DOHH2 (cell line): ENCODE measurements around the gene EXD3.

Experiments used
- H3F3A ChIP-seq: fragments of 200-600 bp; sonication (generic), shearing (Covaris generic); 2 replicates; pipeline ENCODE4 v1.6.0; 2016; ENCODE audit warnings: antibody characterized with exemption, mild to moderate bottlenecking; ENCODE audit not compliant: control insufficient read depth, insufficient read depth
- H3K27ac ChIP-seq: fragments of 200-600 bp; sonication (generic); 2 replicates; pipeline ENCODE4 v1.5.1; 2014; ENCODE audit warnings: low read depth, mild to moderate bottlenecking, low read length, moderate library complexity
- H3K27me3 ChIP-seq: fragments of 200-600 bp; sonication (generic); 2 replicates; pipeline ENCODE4 v1.6.1; 2014; ENCODE audit warnings: mild to moderate bottlenecking, low read length, mixed read lengths; ENCODE audit not compliant: control insufficient read depth
- H3K36me3 ChIP-seq: fragments of 200-600 bp; sonication (generic); 2 replicates; pipeline ENCODE4 v1.6.1; 2014; ENCODE audit warnings: mild to moderate bottlenecking, low read length, moderate library complexity, mixed read lengths; ENCODE audit not compliant: control insufficient read depth
- H3K4me1 ChIP-seq: fragments of 200-600 bp; sonication (generic); 2 replicates; pipeline ENCODE4 v1.6.1; 2014; ENCODE audit warnings: mild to moderate bottlenecking, low read length, mixed read lengths; ENCODE audit not compliant: control insufficient read depth
- H3K4me2 ChIP-seq: fragments of 200-600 bp; sonication (generic); 2 replicates; pipeline ENCODE4 v1.6.0; 2014; ENCODE audit warnings: mild to moderate bottlenecking, low read length, moderate library complexity
- H3K4me3 ChIP-seq: fragments of 200-600 bp; sonication (generic); 2 replicates; pipeline ENCODE4 v1.5.1; 2014; ENCODE audit warnings: mild to moderate bottlenecking, low read length, mixed read lengths
- H3K79me2 ChIP-seq: fragments of 200-600 bp; sonication (generic); 2 replicates; pipeline ENCODE4 v1.6.1; 2014; ENCODE audit warnings: mild to moderate bottlenecking, low read length, mixed read lengths; ENCODE audit not compliant: control insufficient read depth
- H3K9me2 ChIP-seq: fragments of 200-600 bp; sonication (generic); replicated peaks from 2 replicates; pipeline ENCODE4 v1.6.1; 2014; ENCODE audit warnings: mild to moderate bottlenecking, low read length, mixed read lengths; ENCODE audit not compliant: control insufficient read depth
- H3K9me3 ChIP-seq: fragments of 200-600 bp; sonication (generic); 2 replicates; pipeline ENCODE4 v1.6.1; 2014; ENCODE audit warnings: antibody characterized with exemption, low read length, mixed read lengths; ENCODE audit not compliant: control insufficient read depth, insufficient read depth
- H4K20me1 ChIP-seq: fragments of 200-600 bp; sonication (generic); 2 replicates; pipeline ENCODE4 v1.6.0; 2014; ENCODE audit warnings: low read depth, mild to moderate bottlenecking, antibody characterized with exemption, low read length, moderate library complexity; ENCODE audit not compliant: control insufficient read depth, insufficient read depth
- CTCF ChIP-seq: fragments of 200-600 bp; sonication (generic); IDR thresholded peaks from one replicate; pipeline ENCODE4 v1.5.1; 2014; ENCODE audit warnings: antibody characterized with exemption, mild to moderate bottlenecking, low read depth, low read length; ENCODE audit not compliant: poor library complexity, severe bottlenecking
- EZH2phosphoT487 ChIP-seq: fragments of 200-600 bp; sonication (generic); IDR thresholded peaks from 2 replicates; pipeline ENCODE4 v1.6.1; 2017; ENCODE audit warnings: borderline replicate concordance, mild to moderate bottlenecking, antibody characterized with exemption, low read length, moderate library complexity, mixed read lengths

Gene EXD3

GRCh38 chr9:137311171-137311985 is 111.6 kb downstream of the EXD3 start:
- peaks cover 13% of the 10 kb centered on the region for H3K27me3 ChIP-seq
- no peak overlapping the region for H3K4me2 ChIP-seq
- H4K20me1 ChIP-seq = no peaks in the 10 kb centered on the region
- H3F3A ChIP-seq = no peaks in the 10 kb centered on the region
- H3K27ac ChIP-seq = no peak overlapping the region
- TF ChIP-seq EZH2phosphoT487 (no peak), CTCF (no peak)
- H3K36me3 ChIP-seq = no peaks in the 10 kb centered on the region
- H3K9me2 ChIP-seq = no peaks in the 10 kb centered on the region
- H3K79me2 ChIP-seq = no peaks in the 10 kb centered on the region
- H3K9me3 ChIP-seq = no peaks in the 10 kb centered on the region
- no peak overlapping the region for H3K4me3 ChIP-seq
- H3K4me1 ChIP-seq = peaks cover 31% of the 10 kb centered on the region

GRCh38 chr9:137310189-137311052 is 112.5 kb downstream of the EXD3 start:
- Histone ChIP-seq H3K9me2 (no peaks in the 10 kb centered on the region), H3K4me3 (no peak overlapping the region), H3K36me3 (no peaks in the 10 kb centered on the region), H3K79me2 (no peaks in the 10 kb centered on the region), H3K9me3 (no peaks in the 10 kb centered on the region), H3K4me2 (no peak overlapping the region), H3K27ac (no peak overlapping the region), H3K27me3 (peaks cover 20% of the 10 kb centered on the region), H3K4me1 (peaks cover 31% of the 10 kb centered on the region), H4K20me1 (no peaks in the 10 kb centered on the region), H3F3A (no peaks in the 10 kb centered on the region)
- no peak for TF ChIP-seq EZH2phosphoT487
- no peak for TF ChIP-seq CTCF

- H3K9me3 ChIP-seq = no peaks in the 10 kb centered on the region
- H3K27ac ChIP-seq = no peak overlapping the region
- no peaks in the 10 kb centered on the region for H4K20me1 ChIP-seq
- peaks cover 20% of the 10 kb centered on the region for H3K27me3 ChIP-seq
- no peak for TF ChIP-seq CTCF
- no peak for TF ChIP-seq EZH2phosphoT487
- H3K4me1 ChIP-seq = peaks cover 36% of the 10 kb centered on the region
- H3K4me2 ChIP-seq = no peak overlapping the region
- no peaks in the 10 kb centered on the region for H3K9me2 ChIP-seq
- H3K4me3 ChIP-seq = no peak overlapping the region
- no peaks in the 10 kb centered on the region for H3F3A ChIP-seq
- H3K36me3 ChIP-seq = no peaks in the 10 kb centered on the region
- no peaks in the 10 kb centered on the region for H3K79me2 ChIP-seq
These were observed 113.4 kb downstream of the EXD3 start for GRCh38 chr9:137309368-137310188.
